H9 (cell line): ENCODE data around the gene NECAB3. TPM values are rescaled to one million over a fixed set of nuclear protein-coding genes. Genes with fewer than 3 reads are reported as not detected.

ENCODE experiments used
- DNase-seq: peaks from one replicate; pipeline ENCODE4 v3.0.0-alpha.2; 2017
- H2AFZ ChIP-seq: one replicate; pipeline ENCODE4 v1.6.1; 2013; ENCODE audit warnings: mild to moderate bottlenecking, low read length, control low read depth, moderate library complexity
- H2AK5ac ChIP-seq: 2 replicates; pipeline ENCODE4 v1.6.1; 2013; ENCODE audit warnings: low read length, control low read depth, mixed read lengths; ENCODE audit not compliant: insufficient read length
- H2BK120ac ChIP-seq: one replicate; pipeline ENCODE4 v1.6.1; 2013; ENCODE audit warnings: low read depth, mild to moderate bottlenecking, low read length, control low read depth, inconsistent platforms; ENCODE audit not compliant: poor library complexity, severe bottlenecking
- H2BK12ac ChIP-seq: 2 replicates; pipeline ENCODE4 v1.6.1; 2013; ENCODE audit warnings: low read length, control low read depth, mixed read lengths, low read depth; ENCODE audit not compliant: insufficient read length
- H2BK15ac ChIP-seq: 2 replicates; pipeline ENCODE4 v1.6.1; 2013; ENCODE audit warnings: low read depth, low read length, control low read depth
- H2BK20ac ChIP-seq: one replicate; pipeline ENCODE4 v1.6.1; 2013; ENCODE audit warnings: low read depth, mild to moderate bottlenecking, low read length, control low read depth, inconsistent platforms; ENCODE audit not compliant: poor library complexity, severe bottlenecking
- H2BK5ac ChIP-seq: 2 replicates; pipeline ENCODE4 v1.6.1; 2013; ENCODE audit warnings: low read length, control low read depth, mixed read lengths; ENCODE audit not compliant: insufficient read length
- H3K14ac ChIP-seq: 2 replicates; pipeline ENCODE4 v1.6.1; 2013; ENCODE audit warnings: low read length, control low read depth; ENCODE audit not compliant: insufficient read depth
- H3K18ac ChIP-seq: 2 replicates; pipeline ENCODE4 v1.6.1; 2013; ENCODE audit warnings: low read depth, mild to moderate bottlenecking, mixed read lengths, low read length, control low read depth; ENCODE audit not compliant: insufficient read length
- H3K23ac ChIP-seq: 2 replicates; pipeline ENCODE4 v1.6.1; 2013; ENCODE audit warnings: low read length, control low read depth, mixed read lengths, low read depth; ENCODE audit not compliant: insufficient read length
- H3K23me2 ChIP-seq: 2 replicates; pipeline ENCODE4 v1.6.1; 2013; ENCODE audit warnings: low read depth, mild to moderate bottlenecking, mixed read lengths, low read length, control low read depth; ENCODE audit not compliant: insufficient read length, poor library complexity, severe bottlenecking
- H3K27ac ChIP-seq: 2 replicates; pipeline ENCODE4 v1.5.1; 2013; ENCODE audit warnings: low read length, control low read depth, mixed read lengths, low read depth; ENCODE audit not compliant: insufficient read length
- H3K27me3 ChIP-seq: 2 replicates; pipeline ENCODE4 v1.6.1; 2013; ENCODE audit warnings: low read length, control low read depth, inconsistent platforms; ENCODE audit not compliant: insufficient read depth
- H3K4ac ChIP-seq: 2 replicates; pipeline ENCODE4 v1.6.1; 2013; ENCODE audit warnings: low read depth, mild to moderate bottlenecking, control low read depth, inconsistent platforms, low read length, moderate library complexity
- H3K4me1 ChIP-seq: 2 replicates; pipeline ENCODE4 v1.6.1; 2013; ENCODE audit warnings: low read length, control low read depth, inconsistent platforms; ENCODE audit not compliant: insufficient read depth
- H3K4me2 ChIP-seq: 2 replicates; pipeline ENCODE4 v1.6.1; 2013; ENCODE audit warnings: low read length, control low read depth, mixed read lengths; ENCODE audit not compliant: insufficient read length, insufficient read depth
- H3K56ac ChIP-seq: 2 replicates; pipeline ENCODE4 v1.6.1; 2013; ENCODE audit warnings: low read depth, mild to moderate bottlenecking, mixed read lengths, low read length, control low read depth; ENCODE audit not compliant: insufficient read length
- H3K79me1 ChIP-seq: 2 replicates; pipeline ENCODE4 v1.6.1; 2013; ENCODE audit warnings: low read depth, mild to moderate bottlenecking, moderate library complexity, low read length, control low read depth, inconsistent platforms; ENCODE audit not compliant: insufficient read depth, poor library complexity, severe bottlenecking
- H3K79me2 ChIP-seq: 2 replicates; pipeline ENCODE4 v1.6.1; 2013; ENCODE audit warnings: low read length, control low read depth, inconsistent platforms; ENCODE audit not compliant: insufficient read depth
- H3K9ac ChIP-seq: 2 replicates; pipeline ENCODE4 v1.6.1; 2013; ENCODE audit warnings: low read length, control low read depth, mixed read lengths; ENCODE audit not compliant: insufficient read length; ENCODE audit errors: extremely low read depth
- H3K9me3 ChIP-seq: one replicate; pipeline ENCODE4 v1.6.1; 2013; ENCODE audit warnings: low read depth, low read length, inconsistent platforms; ENCODE audit not compliant: control insufficient read depth
- H3T11ph ChIP-seq: one replicate; pipeline ENCODE4 v1.6.1; 2013; ENCODE audit warnings: mild to moderate bottlenecking, low read length, control low read depth, inconsistent platforms
- H4K20me1 ChIP-seq: one replicate; pipeline ENCODE4 v1.6.1; 2013; ENCODE audit not compliant: control insufficient read depth, insufficient read length, insufficient read depth
- H4K5ac ChIP-seq: 2 replicates; pipeline ENCODE4 v1.6.1; 2013; ENCODE audit warnings: low read depth, mild to moderate bottlenecking, mixed read lengths, low read length, control low read depth; ENCODE audit not compliant: insufficient read length
- H4K8ac ChIP-seq: replicated peaks from 2 replicates; pipeline ENCODE4 v1.6.1; 2013; ENCODE audit warnings: low read length, control low read depth, mixed read lengths, low read depth; ENCODE audit not compliant: insufficient read length
- H4K91ac ChIP-seq: 2 replicates; pipeline ENCODE4 v1.6.1; 2013; ENCODE audit warnings: low read depth, mild to moderate bottlenecking, moderate library complexity, mixed read lengths, low read length, control low read depth; ENCODE audit not compliant: insufficient read length
- H3K27ac Mint-ChIP-seq, 3 experiments: 2 replicates in 2 of 3; 3 replicates in 1 of 3; pipeline ENCODE4 v1.8.0; 2020 to 2021; ENCODE audit warnings: mixed read lengths in 3 of 3, mild to moderate bottlenecking in 1 of 3, moderate library complexity in 1 of 3
- H3K27me3 Mint-ChIP-seq: 2 replicates; pipeline ENCODE4 v1.8.0; 2021; ENCODE audit warnings: low read depth, mild to moderate bottlenecking, moderate library complexity, mixed read lengths
- H3K36me3 Mint-ChIP-seq, 3 experiments: 2 replicates in 2 of 3; 3 replicates in 1 of 3; pipeline ENCODE4 v1.8.0; 2020 to 2021; ENCODE audit warnings: low read depth in 3 of 3, mixed read lengths in 3 of 3; ENCODE audit not compliant: insufficient read depth in 1 of 3
- H3K4me1 Mint-ChIP-seq, 2 experiments: 2 replicates each; pipeline ENCODE4 v1.8.0; 2020; ENCODE audit warnings: mixed read lengths in 2 of 2
- H3K4me3 Mint-ChIP-seq, 2 experiments: 2 replicates in 1 of 2; 3 replicates in 1 of 2; pipeline ENCODE4 v1.8.0; 2020 to 2021; ENCODE audit warnings: mild to moderate bottlenecking in 2 of 2, mixed read lengths in 2 of 2, moderate library complexity in 1 of 2
- H3K9me3 Mint-ChIP-seq, 2 experiments: 2 replicates in 1 of 2; 3 replicates in 1 of 2; pipeline ENCODE4 v1.8.0; 2020; ENCODE audit warnings: mild to moderate bottlenecking in 2 of 2, mixed read lengths in 2 of 2, moderate library complexity in 1 of 2
- CTCF ChIP-seq: fragments of 200-600 bp; sonication (generic); conservative IDR thresholded peaks from 3 replicates; pipeline ENCODE4 v1.8.0; 2021; ENCODE audit warnings: antibody characterized with exemption, mild to moderate bottlenecking
- WGBS: extraction: QIAGEN DNeasy Blood & Tissue Kit; methylation state at CpG from one replicate; pipeline ENCODE4 v1.1.7; 2013; ENCODE audit warnings: missing lambda C conversion rate, low lambda C conversion rate, mixed read lengths; ENCODE audit not compliant: insufficient read length; ENCODE audit errors: extremely low coverage; 5-methylcytosine and 5-hydroxymethylcytosine counted together
- total RNA-seq: library from RNA; stranded (reverse); gene quantifications from 2 replicates; pipeline ENCODE4 v1.2.1, GENCODE V29; 2021

The NECAB3 gene
- total RNA-seq, 1 experiment from 2014 or later, result 57.7 TPM

- Histone ChIP-seq H3K4me1 (no peaks in the 10 kb centered on the region), H3K27ac (no peak overlapping the region), H4K8ac (no peak overlapping the region), H3K79me1 (no peaks in the 10 kb centered on the region), H2BK5ac (no peak overlapping the region), H2AK5ac (no peak overlapping the region), H2BK15ac (no peak overlapping the region), H2AFZ (no peak overlapping the region), H4K91ac (no peak overlapping the region), H3K79me2 (no peaks in the 10 kb centered on the region), H3K18ac (no peak overlapping the region), H3K4ac (no peak overlapping the region), H2BK120ac (no peak overlapping the region), H2BK12ac (no peak overlapping the region), H4K5ac (no peak overlapping the region), H3K9me3 (no peaks in the 10 kb centered on the region), H3K23me2 (no peaks in the 10 kb centered on the region), H3K56ac (no peak overlapping the region), H3T11ph (no peak overlapping the region), H3K27me3 (no peaks in the 10 kb centered on the region), H2BK20ac (no peak overlapping the region), H3K23ac (no peak overlapping the region), H3K14ac (no peak overlapping the region), H3K9ac (no peak overlapping the region), H4K20me1 (no peaks in the 10 kb centered on the region), H3K4me2 (no peak overlapping the region)
- Mint-ChIP-seq H3K27me3 (peaks cover 21% of the 10 kb centered on the region), H3K36me3 (peaks cover 9 to 20% (median 12%) of the 10 kb centered on the region in 3 experiments), H3K9me3 (peaks cover 24 to 25% of the 10 kb centered on the region in 2 experiments), H3K4me3 (no peak overlapping the region), H3K27ac (no peak overlapping the region), H3K4me1 (peaks cover 18 to 19% of the 10 kb centered on the region in 2 experiments)
- DNase-seq, result no peak
- no peak for TF ChIP-seq CTCF
- no CpG with 5 or more reads among the region's 8 CpGs for WGBS
These were observed 22.9 kb upstream of the NECAB3 start for GRCh38 chr20:33697129-33697528.
